ENCODE results near the gene NHLRC1.

Gene NHLRC1

DNA sequence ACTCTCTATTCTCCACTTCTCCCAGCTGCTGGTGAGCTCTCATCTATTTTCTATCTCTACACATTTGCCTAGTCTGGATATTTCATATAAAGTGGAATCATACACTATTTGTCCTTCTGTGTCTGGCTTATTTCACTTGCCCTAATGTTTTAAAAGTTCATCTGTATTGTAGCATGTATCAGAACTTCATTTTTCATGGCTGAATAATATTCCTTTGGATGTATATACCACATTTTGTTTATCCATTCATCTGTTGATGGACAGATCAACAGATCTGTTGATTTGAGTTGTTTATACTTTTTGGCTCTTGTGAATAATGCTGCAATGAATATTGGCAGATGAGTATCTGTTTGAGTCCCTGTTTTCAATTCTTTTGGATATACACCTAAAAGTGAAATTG lies 49.6 kb downstream of the NHLRC1 start:
- Histone ChIP-seq H3K4me2 (ENCODE audit: low read length) (no peak overlapping the region), H3K36me3 (ENCODE audit: insufficient read depth, low read length) (no peaks in the 10 kb centered on the region), H3F3A (ENCODE audit: insufficient read depth, low read length) (no peaks in the 10 kb centered on the region), H2AFZ (ENCODE audit: low read length) (no peak overlapping the region), H3K4me3 (ENCODE audit: low read depth, low read length, poor library complexity, severe bottlenecking) (no peak overlapping the region), H3K79me2 (ENCODE audit: insufficient read depth, low read length) (no peaks in the 10 kb centered on the region), H3K9me2 (ENCODE audit: low read depth, low read length) (no peaks in the 10 kb centered on the region), H3K4me1 (ENCODE audit: insufficient read depth, low read length, severe bottlenecking) (no peaks in the 10 kb centered on the region), H3K9ac (ENCODE audit: low read length) (no peak overlapping the region), H3K27ac (ENCODE audit: low read depth, low read length, poor library complexity, severe bottlenecking) (no peak overlapping the region), H3K9me3 (ENCODE audit: low read length) (no peaks in the 10 kb centered on the region), H3K27me3 (ENCODE audit: insufficient read depth, low read length) (no peaks in the 10 kb centered on the region), H4K20me1 (ENCODE audit: insufficient read depth, low read length) (no peaks in the 10 kb centered on the region)
- no peak for TF ChIP-seq EZH2 (IDR thresholded peaks at IDR 0.05; ENCODE audit: borderline replicate concordance, low read length)
- TF ChIP-seq CTCF (IDR thresholded peaks at IDR 0.05; ENCODE audit: low read length): no peak

DNA sequence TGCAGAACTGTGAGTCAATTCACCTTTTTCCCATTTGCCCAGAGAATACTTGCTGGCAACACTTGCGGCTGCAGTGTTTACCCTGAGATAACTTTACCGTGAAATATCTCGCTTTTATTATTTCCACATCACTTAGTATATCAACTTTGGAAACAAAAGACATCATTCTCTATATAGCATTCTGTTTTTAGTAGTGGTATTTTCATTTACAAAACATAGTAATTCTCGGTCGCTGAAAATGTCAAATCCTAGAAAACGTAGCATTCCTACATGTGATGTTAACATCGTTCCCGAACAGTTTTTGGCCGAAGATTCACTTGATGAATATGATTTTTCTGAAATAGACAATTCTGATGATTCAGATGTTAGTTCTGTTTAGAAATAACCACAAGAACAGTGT lies 52.0 kb downstream of the NHLRC1 start:
- Histone ChIP-seq H3K4me1 (ENCODE audit: insufficient read depth, low read length, severe bottlenecking) (no peaks in the 10 kb centered on the region), H3K9me3 (ENCODE audit: low read length) (no peaks in the 10 kb centered on the region), H3K79me2 (ENCODE audit: insufficient read depth, low read length) (no peaks in the 10 kb centered on the region), H3K36me3 (ENCODE audit: insufficient read depth, low read length) (no peaks in the 10 kb centered on the region), H3K9ac (ENCODE audit: low read length) (no peak overlapping the region), H3K27me3 (ENCODE audit: insufficient read depth, low read length) (no peaks in the 10 kb centered on the region), H3F3A (ENCODE audit: insufficient read depth, low read length) (no peaks in the 10 kb centered on the region), H4K20me1 (ENCODE audit: insufficient read depth, low read length) (no peaks in the 10 kb centered on the region), H2AFZ (ENCODE audit: low read length) (no peak overlapping the region), H3K4me3 (ENCODE audit: low read depth, low read length, poor library complexity, severe bottlenecking) (no peak overlapping the region), H3K27ac (ENCODE audit: low read depth, low read length, poor library complexity, severe bottlenecking) (no peak overlapping the region), H3K9me2 (ENCODE audit: low read depth, low read length) (no peaks in the 10 kb centered on the region), H3K4me2 (ENCODE audit: low read length) (no peak overlapping the region)
- TF ChIP-seq EZH2 (IDR thresholded peaks at IDR 0.05; ENCODE audit: borderline replicate concordance, low read length) (no peak), CTCF (IDR thresholded peaks at IDR 0.05; ENCODE audit: low read length) (no peak)

Data from OCI-LY1 (cell line).